GM21529 (cell line): ENCODE results near the gene KPNA1.
A peak's percentile ranks its signal among the peaks of the same experiment; 100 is the strongest.

Source experiments
- ATAC-seq: cut with Tn5 transposase; IDR thresholded peaks from one replicate; pipeline ENCODE4 v1.9.1; 2021; ENCODE audit not compliant: unreplicated experiment

The KPNA1 gene

GRCh38 chr3:122389197-122389596 lies 125.5 kb downstream of the KPNA1 start:
- ATAC-seq: no peak

- no peak for ATAC-seq
Observed at GRCh38 chr3:122387709-122388108, 127.0 kb downstream of the KPNA1 start.

GRCh38 chr3:122383771-122384697 lies 130.7 kb downstream of the KPNA1 start, which contains the start of gene FAM162A:
FAM162A (plus strand) TSS chr3:122384182; CDS start chr3:122384266, 84 bp downstream.
- ATAC-seq: peak; percentile 88

- peak; percentile 41 for ATAC-seq
Observed at GRCh38 chr3:122382888-122383666, 131.7 kb downstream of the KPNA1 start, which contains the start of gene MIX23. MIX23 (minus strand) TSS chr3:122383231; CDS start chr3:122383224, 7 bp downstream.

GRCh38 chr3:122377975-122378374 lies 136.8 kb downstream of the KPNA1 start:
- no peak for ATAC-seq

GRCh38 chr3:122374034-122374433 lies 140.7 kb downstream of the KPNA1 start:
- ATAC-seq: no peak
